Mucosa of rectum (tissue), 2 donors: ENCODE results near the gene NDUFAF2.

Source experiments
- H3K27ac ChIP-seq, 2 donors: one replicate each; pipeline ENCODE4 v1.7.0; 2013; ENCODE audit warnings: inconsistent platforms in 2 of 2, low read depth in 2 of 2, low read length in 2 of 2
- H3K27me3 ChIP-seq, 2 donors: one replicate each; pipeline ENCODE4 v1.7.0; 2013; ENCODE audit warnings: low read length in 2 of 2; ENCODE audit not compliant: control insufficient read depth in 2 of 2, insufficient read depth in 2 of 2
- H3K36me3 ChIP-seq, 2 donors: one replicate each; pipeline ENCODE4 v1.7.0; 2013; ENCODE audit warnings: low read length in 2 of 2; ENCODE audit not compliant: control insufficient read depth in 2 of 2, insufficient read depth in 2 of 2
- H3K4me1 ChIP-seq, 2 donors: one replicate each; pipeline ENCODE4 v1.7.0; 2013; ENCODE audit warnings: low read length in 2 of 2, mild to moderate bottlenecking in 1 of 2; ENCODE audit not compliant: control insufficient read depth in 2 of 2, insufficient read depth in 2 of 2
- H3K4me3 ChIP-seq, 2 donors: one replicate each; pipeline ENCODE4 v1.7.0; 2013; ENCODE audit warnings: low read length in 2 of 2
- H3K9ac ChIP-seq, 2 donors: one replicate each; pipeline ENCODE4 v1.7.0; 2013; ENCODE audit warnings: low read length in 2 of 2, low read depth in 1 of 2, mild to moderate bottlenecking in 1 of 2
- H3K9me3 ChIP-seq, 2 donors: one replicate each; pipeline ENCODE4 v1.7.0; 2013; ENCODE audit warnings: low read length in 2 of 2; ENCODE audit not compliant: control insufficient read depth in 2 of 2
- donor health status: healthy.
- donor health status: Normal muscosa, but diverticular disease.

NDUFAF2 gene

DNA sequence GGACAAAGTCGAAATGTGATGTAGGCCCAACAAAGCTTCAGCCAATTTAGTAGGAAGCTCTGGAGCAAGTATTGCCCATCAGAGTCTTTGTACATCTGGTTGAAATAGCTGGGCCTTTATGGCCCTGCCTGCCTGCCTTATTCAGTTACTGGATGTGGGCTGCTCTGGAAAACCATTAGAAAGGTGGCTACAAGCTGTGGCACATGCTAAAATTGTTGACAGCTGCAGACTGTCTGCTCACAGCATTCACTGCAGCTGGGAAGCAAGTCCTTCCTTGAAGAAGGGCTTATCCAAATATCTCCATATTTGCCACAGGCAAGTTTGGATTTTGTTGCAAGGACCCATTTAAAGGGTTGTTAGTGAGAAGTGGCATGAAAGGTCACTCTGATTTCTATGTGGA is 192.8 kb downstream of the NDUFAF2 start:
- Histone ChIP-seq H3K4me1 (no peaks in the 10 kb centered on the region), H3K9me3 (no peaks in the 10 kb centered on the region), H3K27me3 (no peaks in the 10 kb centered on the region), H3K36me3 (no peaks in the 10 kb centered on the region), H3K27ac (no peak overlapping the region), H3K4me3 (no peak overlapping the region), H3K9ac (no peak overlapping the region)

DNA sequence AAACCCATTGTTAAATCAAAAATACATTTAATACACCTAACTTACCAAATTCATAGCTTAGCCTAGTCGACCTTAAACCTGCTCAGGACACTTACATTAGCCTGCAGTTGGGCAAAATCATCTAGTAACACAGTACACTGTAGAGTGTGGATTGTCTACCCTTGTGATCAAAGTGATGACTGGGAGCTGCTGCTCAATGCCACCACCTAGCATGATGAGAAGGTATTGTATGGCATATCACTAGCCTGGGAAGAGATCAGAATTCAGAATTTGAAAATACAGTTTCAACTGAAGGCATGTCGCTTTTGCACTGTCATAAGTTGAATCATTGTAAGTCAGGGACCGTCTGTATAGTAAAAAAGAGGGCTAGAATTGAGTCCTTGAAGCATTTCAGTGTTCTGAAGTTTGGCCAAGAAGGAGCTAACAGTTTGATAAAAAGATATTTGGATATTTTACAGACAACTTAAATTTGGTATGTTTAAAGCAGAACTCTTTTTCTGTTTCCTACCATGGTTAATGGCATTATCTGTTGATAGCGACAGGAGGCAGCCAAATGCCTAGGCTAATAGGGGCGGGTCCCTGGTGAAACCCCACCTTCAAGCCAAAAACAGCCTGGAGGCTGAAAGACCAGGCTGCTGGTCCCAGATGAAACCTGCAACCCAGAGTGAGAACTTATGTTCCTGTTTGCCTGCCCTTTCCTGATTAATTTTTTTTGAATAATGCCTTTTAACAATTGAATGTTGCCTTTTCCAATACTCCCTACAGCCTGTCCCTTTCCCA is 194.3 kb downstream of the NDUFAF2 start:
- Histone ChIP-seq H3K9me3 (no peaks in the 10 kb centered on the region), H3K4me3 (no peak overlapping the region), H3K4me1 (no peaks in the 10 kb centered on the region), H3K27me3 (no peaks in the 10 kb centered on the region), H3K27ac (no peak overlapping the region), H3K36me3 (no peaks in the 10 kb centered on the region), H3K9ac (no peak overlapping the region)

- no peak overlapping the region for H3K27ac ChIP-seq
- H3K4me1 ChIP-seq, result no peaks in the 10 kb centered on the region
- no peaks in the 10 kb centered on the region for H3K36me3 ChIP-seq
- H3K9me3 ChIP-seq, result no peaks in the 10 kb centered on the region
- H3K9ac ChIP-seq, result no peak overlapping the region
- H3K27me3 ChIP-seq, result no peaks in the 10 kb centered on the region
- H3K4me3 ChIP-seq, result no peak overlapping the region
Measured at GRCh38 chr5:61139931-61140330, 194.9 kb downstream of the NDUFAF2 start.

DNA sequence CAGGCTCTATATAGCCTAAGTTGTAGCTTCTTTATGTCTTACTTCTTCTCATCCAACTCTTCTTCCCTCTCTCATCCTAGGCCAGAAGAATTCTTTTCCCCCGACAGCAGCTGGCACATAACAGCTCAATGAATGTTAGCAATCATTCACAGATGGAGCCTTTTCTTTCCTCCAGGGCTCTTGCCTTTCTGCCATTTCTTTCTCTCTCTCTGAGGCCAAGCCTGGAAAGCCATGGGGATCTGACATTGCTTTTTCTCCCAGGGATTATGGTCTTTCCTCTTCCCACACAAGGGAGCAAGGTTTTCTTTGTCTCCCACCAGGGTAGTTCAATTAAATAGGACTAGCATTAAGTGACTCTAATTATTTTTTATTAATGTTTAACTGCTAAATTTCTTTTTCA is 196.8 kb downstream of the NDUFAF2 start:
- H3K36me3 ChIP-seq, result no peaks in the 10 kb centered on the region
- no peaks in the 10 kb centered on the region for H3K27me3 ChIP-seq
- H3K9me3 ChIP-seq, result no peaks in the 10 kb centered on the region
- H3K9ac ChIP-seq, result no peak overlapping the region
- H3K27ac ChIP-seq, result no peak overlapping the region
- no peak overlapping the region for H3K4me3 ChIP-seq
- H3K4me1 ChIP-seq, result no peaks in the 10 kb centered on the region

GRCh38 chr5:61142391-61142790 is 197.4 kb downstream of the NDUFAF2 start:
- Histone ChIP-seq H3K27ac (no peak overlapping the region), H3K9ac (no peak overlapping the region), H3K4me3 (no peak overlapping the region), H3K4me1 (no peaks in the 10 kb centered on the region), H3K27me3 (no peaks in the 10 kb centered on the region), H3K36me3 (no peaks in the 10 kb centered on the region), H3K9me3 (no peaks in the 10 kb centered on the region)

DNA sequence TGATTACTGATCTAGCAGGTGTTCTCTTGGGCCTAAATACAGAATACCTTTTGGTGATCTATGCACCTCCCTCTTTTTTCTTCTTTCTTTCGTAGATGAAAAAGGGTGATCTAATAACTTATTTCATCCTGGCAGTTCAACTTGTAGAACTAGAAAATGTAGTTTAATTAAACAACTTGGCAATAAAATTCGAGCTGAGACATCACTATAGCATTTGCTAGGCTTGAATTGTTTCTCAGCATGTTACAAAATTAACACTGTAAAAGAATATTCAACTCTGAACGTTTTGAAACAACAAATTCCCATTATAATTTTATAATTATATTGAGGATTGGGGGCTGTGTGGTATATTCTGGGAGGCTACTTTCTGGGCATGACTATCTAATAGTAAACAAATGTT is 197.8 kb downstream of the NDUFAF2 start:
- H3K4me3 ChIP-seq, result no peak overlapping the region
- H3K27me3 ChIP-seq, result no peaks in the 10 kb centered on the region
- H3K9me3 ChIP-seq, result no peaks in the 10 kb centered on the region
- H3K4me1 ChIP-seq, result no peaks in the 10 kb centered on the region
- no peak overlapping the region for H3K27ac ChIP-seq
- H3K9ac ChIP-seq, result no peak overlapping the region
- no peaks in the 10 kb centered on the region for H3K36me3 ChIP-seq

- no peaks in the 10 kb centered on the region for H3K36me3 ChIP-seq
- no peaks in the 10 kb centered on the region for H3K4me1 ChIP-seq
- no peaks in the 10 kb centered on the region for H3K27me3 ChIP-seq
- no peaks in the 10 kb centered on the region for H3K9me3 ChIP-seq
- no peak overlapping the region for H3K27ac ChIP-seq
- no peak overlapping the region for H3K4me3 ChIP-seq
- no peak overlapping the region for H3K9ac ChIP-seq
Measured at GRCh38 chr5:61148515-61148914, 203.5 kb downstream of the NDUFAF2 start.

GRCh38 chr5:61151893-61152292 is 206.9 kb downstream of the NDUFAF2 start:
- no peak overlapping the region for H3K9ac ChIP-seq

GRCh38 chr5:61159070-61159469 is 214.1 kb downstream of the NDUFAF2 start:
- no peaks in the 10 kb centered on the region for H3K9me3 ChIP-seq
- H3K9ac ChIP-seq, result no peak overlapping the region
- H3K27ac ChIP-seq, result no peak overlapping the region
- H3K36me3 ChIP-seq, result peaks cover 11 to 13% of the 10 kb centered on the region in 2 donors
- peaks cover 10 to 14% of the 10 kb centered on the region in 2 donors for H3K4me1 ChIP-seq
- H3K4me3 ChIP-seq, result no peak overlapping the region
- no peaks in the 10 kb centered on the region for H3K27me3 ChIP-seq

More at GRCh38 chr5:61151893-61152292, 206.9 kb downstream of the NDUFAF2 start:
- H3K36me3 ChIP-seq, result no peaks in the 10 kb centered on the region
- H3K4me1 ChIP-seq, result no peaks in the 10 kb centered on the region
- no peak overlapping the region for H3K4me3 ChIP-seq
- no peaks in the 10 kb centered on the region for H3K27me3 ChIP-seq
- H3K9me3 ChIP-seq, result no peaks in the 10 kb centered on the region
- no peak overlapping the region for H3K27ac ChIP-seq

DNA sequence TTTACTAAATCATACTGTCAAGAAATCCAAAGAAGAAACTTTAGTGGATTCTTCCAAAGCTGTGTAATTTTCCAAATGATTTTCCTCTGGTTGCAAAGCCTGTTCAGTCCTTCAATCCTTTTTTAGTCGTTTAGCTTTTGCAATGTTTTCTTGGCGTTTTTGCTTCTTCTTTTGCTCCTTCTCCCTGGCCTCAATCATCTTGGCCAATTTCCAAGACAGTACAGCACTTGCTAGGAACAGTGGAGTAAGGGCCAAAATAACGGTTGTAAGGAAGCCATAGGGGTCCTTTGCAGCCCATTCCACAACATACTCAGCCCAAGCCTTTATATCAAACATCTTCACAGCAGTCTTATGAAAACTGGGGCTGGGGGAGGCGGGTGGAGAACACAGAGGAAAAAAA is 214.8 kb downstream of the NDUFAF2 start:
- H3K36me3 ChIP-seq, result peaks cover 11 to 13% of the 10 kb centered on the region in 2 donors
- H3K27ac ChIP-seq, result no peak overlapping the region
- no peak overlapping the region for H3K9ac ChIP-seq
- H3K4me1 ChIP-seq, result peaks cover 10 to 14% of the 10 kb centered on the region in 2 donors
- H3K27me3 ChIP-seq, result no peaks in the 10 kb centered on the region
- H3K4me3 ChIP-seq, result no peak overlapping the region
- no peaks in the 10 kb centered on the region for H3K9me3 ChIP-seq
